ENCODE measurements around the gene HRC. TPM values are rescaled to one million over a fixed set of nuclear protein-coding genes. Genes with fewer than 3 reads are reported as not detected.

HRC gene
- total RNA-seq (ENCODE audit: unreplicated experiment) = 0.72 TPM
- long read RNA-seq = 0 reads

GRCh38 chr19:49155005-49155819 lies at the start of gene HRC:
TSS of gene HRC (minus strand) at chr19:49155396. CDS start at chr19:49155237, 159 bp downstream.
- Mint-ChIP-seq H3K27ac (ENCODE audit: unreplicated experiment) (no peak within 1 kb of the TSS), H3K4me3 (ENCODE audit: unreplicated experiment) (peak within 1 kb of the TSS; percentile 75), H3K27me3 (ENCODE audit: unreplicated experiment) (peaks cover 20% of the 10 kb centered on the region), H3K4me1 (ENCODE audit: unreplicated experiment) (peaks cover 24% of the 10 kb centered on the region), H3K36me3 (ENCODE audit: low read depth, unreplicated experiment) (peaks cover 25% of the 10 kb centered on the region), H3K9me3 (ENCODE audit: unreplicated experiment) (no peaks in the 10 kb centered on the region)
- TF ChIP-seq CTCF (IDR thresholded peaks at IDR 0.05; ENCODE audit: unreplicated experiment) = no peak
- no peak for DNase-seq (ENCODE audit: low spot score)

GRCh38 chr19:49201042-49201441 lies 45.8 kb upstream of the HRC start:
- no peak for TF ChIP-seq CTCF (IDR thresholded peaks at IDR 0.05; ENCODE audit: unreplicated experiment)
- H3K27me3 Mint-ChIP-seq (ENCODE audit: unreplicated experiment) = peaks cover 2% of the 10 kb centered on the region
- H3K4me1 Mint-ChIP-seq (ENCODE audit: unreplicated experiment) = peaks cover 16% of the 10 kb centered on the region
- peaks cover 48% of the 10 kb centered on the region for H3K36me3 Mint-ChIP-seq (ENCODE audit: low read depth, unreplicated experiment)
- peak overlapping the region; percentile 32 for H3K27ac Mint-ChIP-seq (ENCODE audit: unreplicated experiment)
- no peaks in the 10 kb centered on the region for H3K9me3 Mint-ChIP-seq (ENCODE audit: unreplicated experiment)
- no peak for DNase-seq (ENCODE audit: low spot score)
- peak overlapping the region; percentile 82 for H3K4me3 Mint-ChIP-seq (ENCODE audit: unreplicated experiment)

- no peak for TF ChIP-seq CTCF (IDR thresholded peaks at IDR 0.05; ENCODE audit: unreplicated experiment)
These were observed 45.2 kb upstream of the HRC start for GRCh38 chr19:49200238-49200862.

GRCh38 chr19:49196527-49197240 lies 41.5 kb upstream of the HRC start:
- no peak for DNase-seq (ENCODE audit: low spot score)
- H3K4me1 Mint-ChIP-seq (ENCODE audit: unreplicated experiment) = peaks cover 20% of the 10 kb centered on the region

More at GRCh38 chr19:49200238-49200862, 45.2 kb upstream of the HRC start:
- peaks cover 49% of the 10 kb centered on the region for H3K36me3 Mint-ChIP-seq (ENCODE audit: low read depth, unreplicated experiment)
- no peaks in the 10 kb centered on the region for H3K9me3 Mint-ChIP-seq (ENCODE audit: unreplicated experiment)
- peaks cover 16% of the 10 kb centered on the region for H3K4me1 Mint-ChIP-seq (ENCODE audit: unreplicated experiment)
- no peak overlapping the region for H3K27ac Mint-ChIP-seq (ENCODE audit: unreplicated experiment)
- DNase-seq (ENCODE audit: low spot score) = no peak
- peaks cover 2% of the 10 kb centered on the region for H3K27me3 Mint-ChIP-seq (ENCODE audit: unreplicated experiment)
- peak overlapping the region; percentile 82 for H3K4me3 Mint-ChIP-seq (ENCODE audit: unreplicated experiment)

More at GRCh38 chr19:49196527-49197240, 41.5 kb upstream of the HRC start:
- Mint-ChIP-seq H3K9me3 (ENCODE audit: unreplicated experiment) (no peaks in the 10 kb centered on the region), H3K27me3 (ENCODE audit: unreplicated experiment) (peaks cover 2% of the 10 kb centered on the region), H3K36me3 (ENCODE audit: low read depth, unreplicated experiment) (peaks cover 59% of the 10 kb centered on the region), H3K4me3 (ENCODE audit: unreplicated experiment) (peak overlapping the region; percentile 59), H3K27ac (ENCODE audit: unreplicated experiment) (no peak overlapping the region)
- TF ChIP-seq CTCF (IDR thresholded peaks at IDR 0.05; ENCODE audit: unreplicated experiment) = no peak
